ENCODE data around the gene TAF9B.

GRCh38 chrX:78131117-78131516 lies 8.3 kb downstream of the TAF9B start:
- TF ChIP-seq EZH2phosphoT487 (IDR thresholded peaks at IDR 0.05; ENCODE audit: low read depth) (no peak), CTCF (IDR thresholded peaks at IDR 0.05; ENCODE audit: low read depth, low read length) (no peak)
